ENCODE data around the gene KRT6C.
A peak's percentile ranks its signal among the peaks of the same experiment; 100 is the strongest.

KRT6C gene

GRCh38 chr12:52515319-52515646 is 41.7 kb upstream of the KRT6C start:
- Mint-ChIP-seq H3K4me1 (peaks cover 2% of the 10 kb centered on the region), H3K4me3 (no peak overlapping the region), H3K27me3 (ENCODE audit: low read depth, poor library complexity) (no peaks in the 10 kb centered on the region), H3K27ac (no peak overlapping the region), H3K36me3 (ENCODE audit: low read depth) (peaks cover 7% of the 10 kb centered on the region), H3K9me3 (peaks cover 12% of the 10 kb centered on the region)
- DNase-seq = no peak
- no peak for TF ChIP-seq CTCF (IDR thresholded peaks at IDR 0.05)

- Mint-ChIP-seq H3K36me3 (ENCODE audit: low read depth) (peaks cover 7% of the 10 kb centered on the region), H3K4me1 (no peaks in the 10 kb centered on the region), H3K27me3 (ENCODE audit: low read depth, poor library complexity) (no peaks in the 10 kb centered on the region), H3K27ac (no peak overlapping the region), H3K4me3 (no peak overlapping the region), H3K9me3 (peaks cover 17% of the 10 kb centered on the region)
- DNase-seq = no peak
- no peak for TF ChIP-seq CTCF (IDR thresholded peaks at IDR 0.05)
Measured at GRCh38 chr12:52514471-52515318, 41.1 kb upstream of the KRT6C start.

- Mint-ChIP-seq H3K4me3 (no peak overlapping the region), H3K36me3 (ENCODE audit: low read depth) (peaks cover 7% of the 10 kb centered on the region), H3K4me1 (no peaks in the 10 kb centered on the region), H3K27ac (no peak overlapping the region), H3K27me3 (ENCODE audit: low read depth, poor library complexity) (no peaks in the 10 kb centered on the region), H3K9me3 (peaks cover 18% of the 10 kb centered on the region)
- no peak for DNase-seq
- no peak for TF ChIP-seq CTCF (IDR thresholded peaks at IDR 0.05)
Measured at GRCh38 chr12:52513736-52514135, 40.1 kb upstream of the KRT6C start.

GRCh38 chr12:52508211-52508610 is 34.6 kb upstream of the KRT6C start:
- Mint-ChIP-seq H3K27ac (no peak overlapping the region), H3K36me3 (ENCODE audit: low read depth) (peaks cover 7% of the 10 kb centered on the region)

GRCh38 chr12:52506858-52507715 is 33.5 kb upstream of the KRT6C start:
- no peak overlapping the region for H3K27ac Mint-ChIP-seq
- DNase-seq = no peak
- peaks cover 7% of the 10 kb centered on the region for H3K36me3 Mint-ChIP-seq (ENCODE audit: low read depth)
- peak; percentile 55 for TF ChIP-seq CTCF (IDR thresholded peaks at IDR 0.05)
- H3K4me3 Mint-ChIP-seq = no peak overlapping the region
- H3K4me1 Mint-ChIP-seq = no peaks in the 10 kb centered on the region
- no peaks in the 10 kb centered on the region for H3K27me3 Mint-ChIP-seq (ENCODE audit: low read depth, poor library complexity)
- peaks cover 28% of the 10 kb centered on the region for H3K9me3 Mint-ChIP-seq

More at GRCh38 chr12:52508211-52508610, 34.6 kb upstream of the KRT6C start:
- Mint-ChIP-seq H3K4me3 (no peak overlapping the region), H3K4me1 (no peaks in the 10 kb centered on the region), H3K9me3 (peaks cover 21% of the 10 kb centered on the region), H3K27me3 (ENCODE audit: low read depth, poor library complexity) (no peaks in the 10 kb centered on the region)
- no peak for DNase-seq
- TF ChIP-seq CTCF (IDR thresholded peaks at IDR 0.05) = no peak

Measured in nephron progenitor cell (in vitro differentiated cells).